HEK293T (cell line): ENCODE results near the gene TGM2.
A peak's percentile ranks its signal among the peaks of the same experiment; 100 is the strongest.

Source experiments
- CTCF ChIA-PET: fragments of 350-600 bp; formaldehyde crosslinking; extraction: SDS; loops from one replicate; lab custom pipeline; 2021; ENCODE audit warnings: antibody characterized with exemption, inconsistent platforms; lab: Yijun Ruan, JAX
- POLR2A ChIA-PET: fragments of 350-600 bp; formaldehyde crosslinking; extraction: SDS; loops from one replicate; lab custom pipeline; 2020; ENCODE audit warnings: antibody characterized with exemption, inconsistent platforms; lab: Yijun Ruan, JAX
- DNase-seq: peaks from one replicate; pipeline ENCODE4 v3.0.0; 2012; ENCODE audit warnings: mixed read lengths; ENCODE audit errors: extremely low spot score
- ARNT ChIP-seq: fragments of 450-650 bp; IDR thresholded peaks from 2 replicates; pipeline ENCODE4 v1.6.1; 2017; ENCODE audit warnings: mild to moderate bottlenecking
- BHLHE40 ChIP-seq: fragments of 450-650 bp; IDR thresholded peaks from 2 replicates; pipeline ENCODE4 v1.6.1; 2016; ENCODE audit warnings: mild to moderate bottlenecking, moderate library complexity, borderline replicate concordance
- CTBP1 ChIP-seq: fragments of 450-650 bp; IDR thresholded peaks from 2 replicates; pipeline ENCODE4 v1.6.1; 2016; ENCODE audit warnings: borderline replicate concordance
- ELF4 ChIP-seq: fragments of 450-650 bp; IDR thresholded peaks from 2 replicates; pipeline ENCODE4 v1.6.1; 2017; ENCODE audit warnings: antibody characterized with exemption
- FOXA1 ChIP-seq: fragments of 450-650 bp; IDR thresholded peaks from 2 replicates; pipeline ENCODE4 v1.6.1; 2016; ENCODE audit warnings: mild to moderate bottlenecking
- FOXK2 ChIP-seq: fragments of 450-650 bp; IDR thresholded peaks from 2 replicates; pipeline ENCODE4 v1.6.1; 2016; ENCODE audit warnings: mild to moderate bottlenecking
- FOXM1 ChIP-seq: fragments of 450-650 bp; IDR thresholded peaks from 2 replicates; pipeline ENCODE4 v1.6.1; 2017; ENCODE audit warnings: mild to moderate bottlenecking, borderline replicate concordance
- HDGF ChIP-seq: fragments of 450-650 bp; IDR thresholded peaks from 2 replicates; pipeline ENCODE4 v1.6.1; 2017; ENCODE audit warnings: antibody characterized with exemption, borderline replicate concordance
- L3MBTL2 ChIP-seq: fragments of 450-650 bp; conservative IDR thresholded peaks from 2 replicates; pipeline ENCODE4 v1.6.1; 2016; ENCODE audit warnings: mild to moderate bottlenecking
- LEF1 ChIP-seq: fragments of 450-650 bp; IDR thresholded peaks from 2 replicates; pipeline ENCODE4 v1.6.1; 2017; ENCODE audit warnings: mild to moderate bottlenecking, borderline replicate concordance
- NFRKB ChIP-seq: fragments of 450-650 bp; IDR thresholded peaks from 2 replicates; pipeline ENCODE4 v1.6.1; 2016; ENCODE audit warnings: mild to moderate bottlenecking, moderate library complexity
- PKNOX1 ChIP-seq: fragments of 450-650 bp; IDR thresholded peaks from 2 replicates; pipeline ENCODE4 v1.6.1; 2016
- SP1 ChIP-seq: fragments of 450-650 bp; IDR thresholded peaks from 2 replicates; pipeline ENCODE4 v1.6.1; 2017
- SUZ12 ChIP-seq: fragments of 450-650 bp; IDR thresholded peaks from 2 replicates; pipeline ENCODE4 v1.6.1; 2016; ENCODE audit warnings: mild to moderate bottlenecking
- TARDBP ChIP-seq: fragments of 450-650 bp; IDR thresholded peaks from 2 replicates; pipeline ENCODE4 v1.6.1; 2016
- ZNF384 ChIP-seq: fragments of 450-650 bp; IDR thresholded peaks from 2 replicates; pipeline ENCODE4 v1.6.1; 2016

The TGM2 gene

GRCh38 chr20:38115205-38115604 is 49.9 kb downstream of the TGM2 start:
- no peak for DNase-seq
- TF ChIP-seq FOXK2 = no peak
- TF ChIP-seq SUZ12 = no peak
- TF ChIP-seq ARNT = no peak
- TF ChIP-seq PKNOX1 = no peak
- no peak for TF ChIP-seq FOXA1
- no peak for TF ChIP-seq ZNF384
- TF ChIP-seq LEF1 = no peak
- no peak for TF ChIP-seq HDGF
- TF ChIP-seq FOXM1 = no peak
- no peak for TF ChIP-seq BHLHE40
- no peak for TF ChIP-seq NFRKB
- no peak for TF ChIP-seq L3MBTL2
- TF ChIP-seq CTBP1 = no peak
- no peak for TF ChIP-seq TARDBP
- TF ChIP-seq SP1 = no peak
- CTCF ChIA-PET = interaction anchor here (3.6 kb wide), 1 partner anchor 106 kb away, joined by 17 read pairs; no protein-coding TSS in a partner anchor
- POLR2A ChIA-PET = no interaction called here

- ChIA-PET CTCF (interaction anchor here (1.5 to 3.6 kb wide), 2 partner anchors 57 to 107 kb away, joined by 7 to 17 read pairs; no protein-coding TSS in a partner anchor), POLR2A (no interaction called here)
- no peak for DNase-seq
- TF ChIP-seq LEF1 (no peak), ZNF384 (no peak), CTBP1 (no peak), HDGF (no peak), L3MBTL2 (no peak), BHLHE40 (no peak), FOXM1 (no peak), ELF4 (no peak), SP1 (no peak), ARNT (no peak), SUZ12 (no peak), NFRKB (no peak), FOXK2 (no peak)
Measured at GRCh38 chr20:38114353-38114791, 50.7 kb downstream of the TGM2 start.

- ChIA-PET CTCF (interaction anchor here (1.5 to 3.6 kb wide), 2 partner anchors 56 to 108 kb away, joined by 7 to 17 read pairs; no protein-coding TSS in a partner anchor), POLR2A (no interaction called here)
Measured at GRCh38 chr20:38113401-38114325, 51.4 kb downstream of the TGM2 start.

GRCh38 chr20:38112930-38113294 is 52.2 kb downstream of the TGM2 start:
- CTCF ChIA-PET = interaction anchor here (3.6 kb wide), 1 partner anchor 109 kb away, joined by 17 read pairs; no protein-coding TSS in a partner anchor
- POLR2A ChIA-PET = no interaction called here

More at GRCh38 chr20:38113401-38114325, 51.4 kb downstream of the TGM2 start:
- TF ChIP-seq HDGF (no peak), BHLHE40 (no peak), LEF1 (no peak), ELF4 (no peak), ARNT (no peak), TARDBP (no peak)
- peak; percentile 35 for DNase-seq

GRCh38 chr20:38112261-38112929 is 52.7 kb downstream of the TGM2 start:
- TF ChIP-seq HDGF (no peak), ZNF384 (no peak), ELF4 (no peak), L3MBTL2 (no peak), FOXA1 (no peak), ARNT (no peak), PKNOX1 (no peak), LEF1 (no peak)
- ChIA-PET POLR2A (no interaction called here), CTCF (interaction anchor here (0.5 to 3.6 kb wide), 2 partner anchors 38 to 109 kb away, joined by 3 to 17 read pairs; no protein-coding TSS in a partner anchor)
- no peak for DNase-seq

More at GRCh38 chr20:38112930-38113294, 52.2 kb downstream of the TGM2 start:
- no peak for DNase-seq
- TF ChIP-seq FOXA1 = no peak
- TF ChIP-seq CTBP1 = no peak
- no peak for TF ChIP-seq FOXK2

- TF ChIP-seq SP1 = no peak
- no peak for TF ChIP-seq HDGF
- no peak for TF ChIP-seq ARNT
- TF ChIP-seq ZNF384 = no peak
- no peak for TF ChIP-seq L3MBTL2
- TF ChIP-seq FOXK2 = no peak
- TF ChIP-seq SUZ12 = no peak
- TF ChIP-seq BHLHE40 = no peak
- TF ChIP-seq LEF1 = no peak
- TF ChIP-seq NFRKB = no peak
- TF ChIP-seq TARDBP = no peak
- TF ChIP-seq ELF4 = no peak
- TF ChIP-seq CTBP1 = no peak
- TF ChIP-seq FOXM1 = no peak
- DNase-seq = no peak
- ChIA-PET POLR2A (no interaction called here), CTCF (interaction anchor here (3.6 kb wide), 1 partner anchor 110 kb away, joined by 17 read pairs; no protein-coding TSS in a partner anchor)
Measured at GRCh38 chr20:38111366-38112232, 53.5 kb downstream of the TGM2 start.
